DMS53 (cell line): Measurements from ENCODE around the gene OR2AG1.
"Not testable (repeated sequence)": the region's sequence is repeated elsewhere in the genome, so short reads cannot be mapped to it uniquely, and the experiment has no call there.

ENCODE experiments used
- DNase-seq: peaks from one replicate; lab custom pipeline; 2025; lab: John Stamatoyannopoulos, UW

OR2AG1 gene

DNA sequence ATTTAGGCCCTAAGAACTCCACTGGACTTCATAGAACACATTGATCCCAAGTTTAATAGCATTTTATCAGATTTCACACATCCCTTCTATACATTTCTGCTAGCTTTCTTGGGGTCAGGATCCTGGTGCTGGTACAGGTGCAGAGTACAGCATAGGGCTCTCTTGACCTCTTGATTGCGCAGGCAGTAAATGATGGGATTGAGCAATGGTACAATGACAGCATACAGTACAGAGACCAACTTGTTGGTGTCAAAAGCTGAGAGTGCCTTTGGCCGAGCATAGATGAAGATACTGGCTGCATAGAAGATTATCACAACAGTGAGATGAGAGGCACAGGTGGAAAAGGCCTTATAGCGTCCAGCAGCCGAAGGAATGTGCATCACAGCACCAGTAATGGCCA is 11.8 kb downstream of the OR2AG1 start:
- no peak for DNase-seq

DNA sequence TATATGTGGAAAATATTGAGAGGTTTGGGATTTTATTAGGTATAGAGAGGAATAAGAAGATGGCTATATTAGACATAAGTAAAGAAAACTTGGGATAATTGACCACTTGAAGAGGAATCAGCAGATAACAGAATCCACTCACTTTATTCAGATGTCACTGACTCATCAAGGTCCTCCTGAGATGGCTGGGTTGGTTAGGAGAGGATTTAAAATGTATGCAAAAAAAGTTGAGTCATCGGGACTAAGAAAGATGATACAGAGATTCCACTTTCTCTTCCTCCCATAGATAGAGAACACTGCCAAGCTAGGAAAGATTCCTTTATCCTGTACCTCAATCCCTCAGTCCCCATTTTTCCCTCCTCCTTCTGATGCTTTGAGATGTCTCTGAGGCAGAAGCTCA is 16.6 kb downstream of the OR2AG1 start, which contains the start of gene OR6A2:
OR6A2 (minus strand) TSS at position 288 of the 400 bp plus-strand sequence. CDS start 3,981 bp downstream, outside the sequence.
- peak; percentile 49 for DNase-seq

DNA sequence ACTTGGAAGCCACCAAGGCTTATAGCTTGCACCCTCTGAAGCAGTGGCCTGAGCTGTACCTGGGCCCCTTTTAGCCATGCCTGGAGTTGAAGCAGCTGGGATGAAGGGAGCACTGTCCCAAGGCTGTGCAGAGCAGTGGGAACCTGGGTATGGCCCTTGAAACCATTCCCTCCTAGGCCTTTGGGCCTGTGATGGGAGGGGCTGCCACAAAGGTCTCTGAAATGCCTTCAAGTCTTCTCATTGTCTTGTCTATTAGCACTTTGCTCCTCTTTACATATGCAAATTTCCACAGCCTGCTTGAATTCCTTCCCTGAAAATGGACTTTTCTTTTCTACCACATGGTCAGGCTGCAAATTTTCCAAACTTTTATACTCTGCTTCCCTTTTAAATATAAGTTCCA is 18.3 kb downstream of the OR2AG1 start:
- DNase-seq = not testable (repeated sequence)

DNA sequence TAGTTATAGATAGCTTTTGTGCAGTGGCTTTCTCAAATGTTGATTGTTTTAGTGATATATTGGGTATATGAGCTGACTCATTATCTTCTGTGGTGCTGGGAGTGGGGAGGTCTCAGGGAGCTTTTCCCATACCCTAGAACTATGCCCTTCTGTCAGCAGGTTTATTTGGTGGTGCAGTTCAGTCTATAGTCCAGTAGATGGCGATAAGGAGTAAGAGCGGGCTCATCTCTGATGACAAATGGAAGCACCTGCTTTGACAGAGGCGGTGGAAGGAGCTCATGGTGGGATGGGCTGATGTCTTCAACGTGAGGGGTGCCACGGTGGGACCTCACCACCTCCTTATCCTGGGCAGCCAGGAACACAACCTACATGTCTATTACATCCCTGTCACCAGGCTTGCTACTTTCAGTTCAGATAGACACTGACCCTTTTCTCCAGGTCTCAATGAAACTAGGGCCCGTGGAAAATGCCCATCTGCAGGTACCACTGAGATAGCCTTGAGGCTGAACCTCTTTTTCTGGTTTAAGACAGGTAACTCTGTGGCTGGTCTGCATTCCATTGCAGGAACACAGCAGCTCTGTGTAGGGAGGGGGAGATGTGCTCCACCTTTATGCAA is 29.7 kb downstream of the OR2AG1 start:
- peak; percentile 73 for DNase-seq

DNA sequence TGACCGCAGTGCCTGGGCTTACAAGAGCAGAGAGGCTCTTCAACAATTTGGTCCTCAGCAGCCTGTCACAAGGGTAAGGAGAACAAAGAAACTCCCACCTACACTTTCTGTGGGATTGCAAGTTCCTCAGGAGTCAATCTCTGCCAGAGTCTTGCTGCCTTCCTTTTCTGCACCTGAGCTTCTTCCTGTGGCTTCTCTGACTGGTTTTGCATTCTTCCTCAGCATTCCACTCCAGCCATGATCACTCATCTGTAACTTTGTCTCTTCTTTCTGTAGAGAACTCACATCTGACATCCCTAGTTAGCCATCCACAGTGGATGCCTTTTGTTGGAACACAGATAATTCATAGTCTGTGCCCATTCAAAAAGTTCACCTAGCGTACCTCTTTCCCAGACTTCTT is 30.8 kb downstream of the OR2AG1 start:
- no peak for DNase-seq

DNA sequence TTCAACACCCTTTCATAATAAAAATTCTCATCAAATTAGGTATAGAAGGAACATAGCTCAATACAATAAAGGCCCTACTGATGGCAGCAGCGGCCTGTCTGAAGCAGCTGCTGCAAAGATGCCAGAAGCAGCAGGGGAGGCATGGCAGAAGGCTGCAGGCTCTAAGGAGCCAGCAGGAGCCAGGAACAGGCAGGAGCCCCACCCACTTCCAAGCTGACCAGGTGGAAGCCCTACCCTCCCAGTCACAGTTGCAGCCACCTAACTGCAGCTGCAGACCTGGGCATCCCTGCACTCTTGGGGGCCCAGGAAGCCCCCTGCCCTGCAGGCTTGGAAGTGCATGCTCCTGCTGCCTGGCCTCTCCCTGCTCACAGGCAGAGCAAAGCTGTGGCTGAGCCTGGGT is 34.9 kb downstream of the OR2AG1 start:
- DNase-seq = peak; percentile 32

DNA sequence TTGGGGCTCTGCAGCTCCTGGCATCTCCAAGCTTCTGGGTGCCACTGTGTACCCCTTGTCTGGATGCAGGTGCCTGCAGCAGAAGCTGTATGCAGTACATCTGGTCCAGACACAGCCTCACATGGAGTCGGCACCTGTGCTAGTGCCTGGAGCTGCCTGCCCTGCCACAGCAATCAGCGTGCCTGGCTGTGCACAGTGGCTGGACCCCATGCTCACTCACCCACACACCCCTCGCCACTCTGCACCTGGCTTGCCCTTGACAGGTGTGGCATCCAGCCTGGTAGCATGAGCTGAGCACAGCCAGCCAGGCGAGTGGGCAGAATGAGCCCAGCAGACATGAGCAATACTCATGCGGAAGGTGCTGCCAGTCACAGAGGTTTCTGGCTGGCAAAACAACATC is 36.1 kb downstream of the OR2AG1 start:
- DNase-seq = no peak

DNA sequence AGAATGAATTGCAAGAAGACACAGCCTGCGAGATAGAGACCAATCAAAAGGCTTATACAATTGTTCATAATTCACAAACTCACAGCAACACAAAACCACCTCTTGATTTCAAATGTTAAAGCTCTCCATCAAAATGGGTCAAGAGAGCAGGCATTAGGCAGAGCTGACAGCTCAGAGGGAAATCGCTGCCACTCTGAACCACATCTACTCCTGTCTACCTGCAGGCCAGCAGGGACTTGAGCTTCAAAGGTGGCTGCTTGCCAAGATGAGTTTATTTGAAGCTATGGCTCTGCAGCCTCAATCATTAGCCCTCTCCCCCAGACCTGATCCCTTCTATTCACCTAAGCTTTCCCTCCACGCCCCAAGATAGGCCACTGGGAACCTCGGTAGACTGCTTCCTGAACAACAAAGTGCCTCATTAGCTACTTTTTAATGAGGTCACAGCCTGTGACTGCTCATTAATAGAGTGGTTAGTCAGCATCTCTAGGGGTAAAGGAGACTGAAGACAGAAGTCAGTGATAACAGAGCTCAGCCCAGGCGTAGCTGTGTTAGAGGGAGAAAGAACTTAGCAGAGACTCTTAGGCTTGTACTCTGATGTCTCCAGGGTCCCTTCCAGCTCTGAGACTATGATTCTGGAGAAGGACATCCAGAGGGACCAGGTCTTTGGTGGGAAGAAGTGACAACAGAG is 41.5 kb downstream of the OR2AG1 start:
- peak; percentile 45 for DNase-seq

DNA sequence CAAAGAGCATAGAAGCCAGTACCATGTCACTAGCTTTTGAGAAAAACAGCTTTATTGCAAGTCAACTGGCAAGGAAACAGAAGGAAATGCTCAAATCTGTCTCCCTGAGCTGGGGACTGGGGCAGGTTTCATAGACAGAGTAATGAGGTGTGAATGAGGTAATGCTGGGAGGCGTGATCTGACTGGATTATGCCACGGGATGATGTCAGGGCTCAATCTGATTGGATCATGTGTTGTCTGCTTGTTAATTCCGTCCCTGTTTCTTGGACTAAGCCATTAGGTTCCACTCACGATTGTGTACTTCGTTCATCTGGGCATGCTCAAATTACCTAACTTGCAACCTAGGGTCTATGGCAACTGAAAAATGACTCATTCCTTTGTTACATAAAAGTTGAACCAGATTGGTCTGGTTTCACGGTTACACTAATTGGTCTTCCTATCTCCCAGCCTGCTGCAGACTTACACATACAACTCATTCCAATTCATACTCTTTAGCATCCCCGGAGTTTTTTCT is 42.5 kb downstream of the OR2AG1 start:
- DNase-seq = peak; percentile 86

DNA sequence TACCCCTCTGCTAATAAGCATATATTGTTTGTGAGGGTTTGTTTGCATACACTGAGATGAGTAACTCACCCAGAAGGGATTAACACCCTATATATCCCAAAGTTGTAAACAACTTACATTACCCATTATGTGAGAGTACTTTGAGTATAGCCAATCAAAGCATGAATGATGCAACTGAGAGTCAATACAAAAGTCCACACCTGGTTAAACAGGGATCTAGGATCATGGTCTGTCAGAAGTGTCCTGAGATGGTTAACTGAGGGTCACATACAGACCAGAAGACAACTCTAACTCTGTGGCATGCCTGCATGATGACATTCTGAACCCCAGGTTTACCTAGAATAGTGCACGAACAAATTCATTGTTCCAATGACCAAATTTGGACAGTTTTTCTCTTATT is 45.3 kb downstream of the OR2AG1 start:
- peak; percentile 68 for DNase-seq

DNA sequence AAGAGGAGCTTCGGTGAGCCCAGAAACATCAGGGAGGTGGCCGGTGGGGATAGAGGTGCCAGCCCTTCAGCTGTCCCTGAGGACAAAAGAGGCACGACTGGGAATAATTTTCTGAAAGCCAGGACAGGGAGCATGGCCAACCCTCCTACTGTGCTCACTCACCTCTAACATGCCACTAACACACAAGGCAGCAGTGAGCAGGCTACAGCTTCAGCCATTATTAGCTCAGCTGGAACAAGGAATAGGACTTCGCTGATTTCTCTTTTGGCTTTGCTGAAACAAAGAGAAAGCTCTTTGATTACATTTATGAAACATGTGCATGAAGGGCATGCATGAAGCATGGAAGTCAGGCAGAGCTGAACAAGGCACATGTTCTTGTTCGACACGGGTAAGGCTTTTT is 50.5 kb downstream of the OR2AG1 start:
- DNase-seq = no peak

DNA sequence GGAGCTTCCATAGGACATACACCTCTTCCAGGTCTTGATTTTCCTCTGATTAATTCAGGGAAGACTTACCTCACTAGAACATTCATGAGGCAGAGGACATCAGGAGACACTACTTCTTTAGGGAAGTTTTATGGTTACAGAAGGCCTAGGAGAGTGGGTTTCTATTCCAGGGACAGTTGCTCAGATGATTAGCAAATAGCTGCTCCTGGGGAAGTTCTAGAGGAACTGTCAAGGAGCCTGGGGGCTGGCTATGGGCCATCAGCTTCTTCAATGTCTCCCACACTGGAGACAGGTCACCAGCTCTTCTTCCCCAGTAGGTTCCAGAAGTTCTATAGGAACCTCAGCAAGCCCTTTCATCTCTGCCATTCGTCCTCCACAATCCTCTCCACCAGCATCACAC is 51.2 kb downstream of the OR2AG1 start:
- DNase-seq = no peak
